ENCODE data around the gene MYO7B.

MYO7B gene

DNA sequence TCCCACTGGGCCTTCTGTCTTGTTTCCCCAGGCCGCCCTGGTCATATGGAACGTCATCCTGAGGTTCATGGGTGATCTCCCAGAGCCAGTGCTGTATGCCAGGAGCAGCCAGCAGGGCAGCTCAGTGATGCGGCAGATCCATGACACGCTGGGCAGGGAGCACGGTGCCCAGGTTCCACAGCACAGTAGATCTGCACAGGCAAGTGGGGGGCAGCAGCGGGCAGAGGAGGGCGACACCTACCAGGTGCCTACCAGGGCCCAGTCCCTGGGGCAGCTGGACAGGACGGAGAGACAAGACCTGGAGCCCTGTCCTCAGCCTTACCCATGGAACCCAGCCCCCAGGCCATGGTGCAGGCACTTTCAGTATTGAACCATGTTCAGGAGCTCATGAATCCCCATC is 74.3 kb downstream of the MYO7B start:
- no peak for DNase-seq (ENCODE audit: low read depth)

DNA sequence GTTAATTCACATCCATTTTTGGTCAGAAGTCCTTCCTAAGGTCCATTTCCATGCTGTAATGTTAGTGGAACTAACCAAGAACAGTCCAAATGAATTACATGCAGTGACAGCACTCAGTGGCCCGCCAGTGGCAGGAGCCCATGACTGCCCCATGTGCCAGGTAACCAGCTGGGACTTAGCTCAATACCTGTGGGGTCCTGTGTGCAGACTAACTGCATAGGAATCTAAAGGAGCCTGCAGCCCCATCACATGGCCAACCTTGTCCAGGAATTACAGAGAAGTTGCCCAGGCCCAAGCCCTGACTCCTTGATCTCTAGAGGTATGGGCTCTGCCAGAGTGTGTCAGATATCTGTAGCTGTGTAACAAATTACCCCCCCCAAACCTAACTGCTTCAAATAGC is 75.1 kb downstream of the MYO7B start:
- no peak for DNase-seq (ENCODE audit: low read depth)

DNA sequence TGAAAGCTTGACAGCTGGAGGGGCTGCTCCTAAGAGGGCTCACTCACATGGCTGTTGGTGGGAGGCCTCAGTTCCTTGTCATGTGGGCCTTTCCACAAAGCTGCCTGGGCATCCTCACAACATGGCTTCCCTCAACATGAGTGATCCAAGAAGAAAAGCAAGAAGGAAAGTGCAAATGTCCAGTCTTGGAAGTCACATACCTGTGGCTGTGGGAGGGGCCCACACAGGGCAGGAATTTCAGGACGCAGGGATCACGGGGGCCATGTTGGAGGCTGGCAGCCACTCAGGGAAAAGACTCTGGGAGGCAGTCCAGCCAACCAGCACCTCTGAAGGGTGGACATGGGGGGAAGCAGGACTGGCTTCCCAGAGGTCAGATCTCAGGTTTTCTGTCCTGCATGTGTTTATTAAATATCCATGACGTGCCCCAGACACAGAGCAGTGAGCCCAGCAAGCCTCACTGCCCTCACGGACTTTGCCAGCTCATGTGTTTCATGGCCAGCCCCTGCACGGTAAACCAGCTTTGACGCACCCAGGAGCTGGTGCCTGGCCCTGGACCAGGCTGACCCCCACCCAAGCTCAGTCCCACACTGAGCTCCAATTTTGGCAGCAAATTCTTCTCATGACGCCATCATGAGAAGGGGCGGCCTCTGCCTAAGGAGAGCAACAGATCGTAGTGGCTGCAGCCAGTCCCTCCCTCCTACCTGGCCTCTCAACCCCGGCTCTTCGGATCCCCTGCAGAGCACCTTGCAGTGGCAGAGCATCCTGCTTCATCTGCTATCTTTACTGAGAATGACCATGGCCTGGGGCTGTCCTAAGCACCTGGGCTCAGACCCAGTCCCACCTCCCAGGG is 75.8 kb downstream of the MYO7B start:
- DNase-seq (ENCODE audit: low read depth), result no peak

DNA sequence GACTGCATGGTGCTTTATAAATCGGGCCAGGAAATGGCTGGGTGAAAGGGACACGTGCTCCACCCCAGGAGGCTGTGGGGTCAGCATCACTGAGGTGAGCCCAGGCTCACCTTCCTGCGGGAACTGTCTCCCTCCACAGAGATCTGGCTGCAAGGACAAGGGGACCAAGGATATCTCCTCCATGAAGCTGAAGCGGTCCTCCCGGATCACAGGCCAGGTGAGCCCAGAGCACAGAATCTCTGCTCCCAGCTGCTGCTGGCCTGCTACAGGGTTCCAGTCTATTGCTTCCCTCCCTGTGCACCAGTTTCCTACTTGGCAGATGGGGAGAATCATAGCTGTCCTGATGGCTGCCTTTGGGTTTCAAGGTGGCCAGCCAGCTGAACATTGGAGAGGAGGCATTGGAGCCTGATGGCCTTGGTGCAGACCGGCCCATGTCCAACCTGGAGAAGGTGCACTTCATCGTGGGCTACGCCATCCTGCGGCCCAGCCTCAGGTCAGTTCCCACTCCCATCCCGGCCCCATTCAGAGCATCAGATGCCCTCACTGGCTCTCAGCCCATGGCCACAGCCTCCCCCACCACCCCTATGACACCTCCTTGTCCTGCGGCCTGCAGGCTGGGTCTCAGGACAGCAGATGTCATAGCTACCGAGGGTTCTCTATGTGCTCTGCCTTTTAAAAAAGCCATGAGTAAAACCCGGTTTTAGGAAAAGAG is 76.8 kb downstream of the MYO7B start:
- no peak for DNase-seq (ENCODE audit: low read depth)

DNA sequence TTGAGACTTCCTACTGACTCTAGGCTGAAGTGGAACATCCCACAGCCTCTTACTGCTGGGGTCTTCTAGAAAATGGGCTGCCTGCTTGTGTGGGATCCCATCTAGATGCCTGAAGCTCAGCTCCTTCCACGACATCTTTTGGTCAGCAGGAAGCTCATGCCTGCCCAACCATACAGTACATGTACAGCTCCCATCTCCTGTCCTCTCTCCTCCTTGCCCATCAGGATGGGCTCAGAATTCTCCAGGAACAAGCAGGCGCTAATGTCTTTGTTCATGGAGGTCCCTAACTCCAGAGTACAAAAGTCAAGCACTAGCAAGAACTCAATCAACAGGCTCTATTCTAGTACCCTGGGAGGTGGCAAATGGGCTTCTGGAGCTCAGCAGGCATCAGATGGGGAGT is 78.8 kb downstream of the MYO7B start:
- no peak for DNase-seq (ENCODE audit: low read depth)

DNA sequence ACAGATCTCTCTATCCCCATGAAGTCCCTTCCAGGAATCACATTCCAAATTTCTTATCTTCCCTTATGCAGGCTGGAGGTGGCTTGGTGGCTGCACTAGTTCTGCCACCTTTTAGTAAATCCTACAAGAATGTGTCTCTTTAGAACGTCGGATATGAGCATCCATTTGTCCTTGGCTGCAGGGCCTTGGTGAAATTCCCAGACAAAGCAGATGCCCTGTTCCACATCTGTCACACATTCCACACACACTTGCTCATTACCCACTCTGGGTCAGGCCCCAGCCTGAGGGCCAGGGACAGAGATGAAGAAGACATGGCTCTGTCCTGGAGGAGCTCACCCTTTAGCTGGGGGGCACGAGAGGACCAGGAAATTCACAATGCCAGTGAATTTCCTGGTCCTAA is 79.2 kb downstream of the MYO7B start:
- DNase-seq (ENCODE audit: low read depth), result no peak

DNA sequence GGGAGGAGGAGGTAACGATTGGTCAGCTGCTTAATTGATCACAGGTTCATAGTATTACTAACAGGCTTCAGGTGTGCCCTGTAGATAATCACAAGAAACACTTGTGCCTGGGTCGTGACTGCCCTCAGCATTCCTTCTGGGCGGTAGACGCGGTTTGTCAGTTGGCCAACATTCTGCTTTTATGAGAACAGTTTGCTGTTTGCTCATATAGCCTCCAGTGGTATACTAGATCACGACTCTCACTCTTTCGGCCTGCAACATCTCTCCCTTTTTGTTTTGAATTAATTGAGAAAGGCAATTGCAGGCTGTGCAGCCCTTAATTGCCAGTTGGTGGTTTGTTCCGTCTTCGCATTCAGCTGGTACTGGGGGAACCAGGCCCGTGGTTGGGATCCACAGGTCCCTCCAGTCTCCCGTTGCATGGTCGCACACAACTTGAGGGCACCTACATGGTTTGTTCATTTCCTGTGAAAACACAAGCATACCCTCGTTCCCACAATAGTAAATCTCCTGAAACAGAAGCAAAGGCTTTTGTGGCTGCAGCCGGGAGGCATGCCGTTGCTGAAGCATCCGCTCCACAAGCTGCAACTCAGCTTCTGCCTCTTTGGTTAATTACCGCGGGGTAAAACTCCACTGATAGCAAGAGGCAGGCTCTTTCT is 80.2 kb downstream of the MYO7B start:
- DNase-seq (ENCODE audit: low read depth), result no peak

DNA sequence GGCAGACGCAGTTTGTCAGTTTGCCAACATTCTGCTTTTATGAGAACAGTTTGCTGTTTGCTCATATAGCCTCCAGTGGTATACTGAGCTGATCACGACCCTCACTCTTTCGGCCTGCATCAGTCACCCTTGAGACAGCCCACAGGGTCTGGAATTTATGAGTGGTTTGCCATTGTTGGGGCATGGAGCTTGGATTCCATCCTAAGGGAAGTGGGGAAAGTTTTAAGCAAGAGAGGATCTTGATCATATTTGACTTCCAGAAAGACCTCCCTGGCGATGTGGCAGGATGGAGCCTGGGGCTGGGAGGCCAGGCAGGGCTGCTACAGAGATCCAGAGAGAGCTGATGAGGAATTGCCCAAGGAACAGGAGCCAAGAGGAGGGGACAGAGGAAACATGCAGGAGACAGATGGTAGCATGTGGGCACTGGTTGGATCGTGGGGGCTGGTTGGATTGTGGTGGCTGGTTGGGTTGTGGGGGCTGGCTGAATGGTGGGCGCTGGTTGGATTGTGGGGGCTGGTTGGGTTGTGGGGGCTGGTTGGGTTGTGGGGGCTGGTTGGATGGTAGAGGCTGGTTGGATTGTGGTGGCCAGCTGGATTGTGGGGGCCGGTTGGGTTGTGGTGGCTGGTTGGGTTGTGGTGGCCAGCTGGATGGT is 83.2 kb downstream of the MYO7B start:
- DNase-seq (ENCODE audit: low read depth), result no peak

DNA sequence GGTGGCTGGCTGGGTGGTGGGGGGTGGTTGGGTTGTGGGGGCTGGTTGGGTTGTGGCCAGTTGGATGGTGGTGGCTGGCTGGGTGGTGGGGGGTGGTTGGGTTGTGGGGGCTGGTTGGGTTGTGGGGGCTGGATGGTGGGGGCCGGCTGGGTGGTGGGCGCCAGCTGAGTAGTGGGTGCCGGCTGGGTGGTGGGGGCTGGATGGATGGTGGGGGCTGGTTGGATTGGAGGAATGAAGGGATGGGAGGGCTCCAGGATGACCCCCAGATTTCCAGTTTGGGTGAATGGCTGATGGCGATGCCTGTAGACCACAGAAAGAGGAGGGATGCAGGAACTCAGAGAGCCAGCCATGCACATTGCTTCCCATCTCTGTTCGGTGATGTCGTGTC is 83.7 kb downstream of the MYO7B start:
- DNase-seq (ENCODE audit: low read depth), result no peak

DNA sequence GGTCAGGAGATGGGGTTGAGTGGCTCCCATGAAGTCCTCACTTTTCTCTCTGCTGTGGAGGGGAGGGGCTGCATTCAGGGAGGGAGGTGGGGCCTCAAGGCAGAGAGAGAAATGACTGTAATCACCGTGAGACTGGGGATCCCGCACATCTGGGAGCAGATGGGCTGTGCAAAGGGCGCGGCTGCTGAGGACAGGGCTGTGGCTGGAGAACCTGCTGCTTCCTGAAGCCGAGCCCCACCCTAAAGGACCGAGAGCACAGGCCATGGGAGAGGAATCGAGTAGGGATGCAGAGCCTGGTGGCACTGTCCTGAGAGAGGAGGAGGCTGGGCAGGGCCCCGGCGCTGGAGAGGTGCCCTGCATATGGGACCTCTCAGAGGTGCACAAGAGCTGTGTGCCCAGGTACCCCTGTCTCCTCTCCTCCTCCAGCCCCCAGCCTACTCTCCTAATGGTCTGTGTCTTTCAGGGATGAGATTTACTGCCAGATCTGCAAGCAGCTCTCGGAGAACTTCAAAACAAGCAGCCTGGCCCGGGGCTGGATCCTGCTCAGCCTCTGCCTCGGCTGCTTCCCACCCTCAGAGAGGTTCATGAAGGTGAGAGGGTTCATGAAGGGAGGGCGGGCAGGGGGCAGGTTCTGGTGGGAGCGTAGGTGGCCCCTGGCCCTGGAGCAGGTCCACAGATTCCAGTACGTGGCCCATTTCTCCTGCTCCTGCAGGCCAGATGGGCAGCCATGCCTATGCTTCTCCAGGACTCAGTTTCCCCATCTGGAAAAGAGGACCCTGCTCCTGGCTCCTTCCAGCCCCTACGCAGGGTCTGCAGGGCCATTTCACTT is 84.6 kb downstream of the MYO7B start:
- no peak for DNase-seq (ENCODE audit: low read depth)

DNA sequence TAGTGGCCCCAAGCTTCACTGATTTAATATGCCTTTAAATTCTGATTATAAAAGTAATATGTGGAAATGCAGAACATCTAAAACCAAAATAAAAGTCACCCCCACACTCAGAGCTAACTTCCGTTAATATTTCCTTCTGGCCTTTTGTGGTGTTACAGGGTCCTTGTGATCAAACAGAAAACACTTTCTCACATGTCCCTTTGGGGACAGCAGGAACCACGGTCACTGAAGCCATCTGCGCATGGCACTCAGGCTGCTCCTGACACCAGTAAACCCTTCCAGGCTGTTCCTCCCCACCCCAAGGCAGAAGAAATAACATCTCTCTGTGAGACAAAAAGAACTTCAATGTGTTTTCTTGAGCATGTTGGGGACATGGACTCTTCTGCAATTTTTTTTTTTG is 85.4 kb downstream of the MYO7B start:
- no peak for DNase-seq (ENCODE audit: low read depth)

DNA sequence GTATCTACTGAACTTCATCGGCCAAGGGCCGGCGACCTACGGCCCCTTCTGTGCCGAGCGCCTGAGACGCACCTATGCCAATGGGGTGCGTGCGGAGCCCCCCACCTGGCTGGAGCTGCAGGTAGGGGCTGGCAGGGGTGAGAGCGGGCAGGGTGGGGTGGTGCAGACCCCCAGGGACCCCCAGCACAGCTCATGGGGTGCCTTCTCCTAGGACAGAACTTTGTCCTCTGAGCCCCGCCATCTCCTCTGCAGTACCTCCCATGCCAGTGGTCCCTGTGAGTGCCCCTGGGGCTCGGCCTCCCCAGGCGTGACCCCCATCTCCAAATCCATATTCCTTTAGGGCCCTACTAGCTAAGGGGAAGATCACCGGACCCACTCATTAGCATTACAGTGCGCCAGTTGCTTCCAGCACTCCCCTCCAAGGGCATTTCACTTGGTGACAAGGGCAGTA is 86.5 kb downstream of the MYO7B start:
- DNase-seq (ENCODE audit: low read depth), result no peak

DNA sequence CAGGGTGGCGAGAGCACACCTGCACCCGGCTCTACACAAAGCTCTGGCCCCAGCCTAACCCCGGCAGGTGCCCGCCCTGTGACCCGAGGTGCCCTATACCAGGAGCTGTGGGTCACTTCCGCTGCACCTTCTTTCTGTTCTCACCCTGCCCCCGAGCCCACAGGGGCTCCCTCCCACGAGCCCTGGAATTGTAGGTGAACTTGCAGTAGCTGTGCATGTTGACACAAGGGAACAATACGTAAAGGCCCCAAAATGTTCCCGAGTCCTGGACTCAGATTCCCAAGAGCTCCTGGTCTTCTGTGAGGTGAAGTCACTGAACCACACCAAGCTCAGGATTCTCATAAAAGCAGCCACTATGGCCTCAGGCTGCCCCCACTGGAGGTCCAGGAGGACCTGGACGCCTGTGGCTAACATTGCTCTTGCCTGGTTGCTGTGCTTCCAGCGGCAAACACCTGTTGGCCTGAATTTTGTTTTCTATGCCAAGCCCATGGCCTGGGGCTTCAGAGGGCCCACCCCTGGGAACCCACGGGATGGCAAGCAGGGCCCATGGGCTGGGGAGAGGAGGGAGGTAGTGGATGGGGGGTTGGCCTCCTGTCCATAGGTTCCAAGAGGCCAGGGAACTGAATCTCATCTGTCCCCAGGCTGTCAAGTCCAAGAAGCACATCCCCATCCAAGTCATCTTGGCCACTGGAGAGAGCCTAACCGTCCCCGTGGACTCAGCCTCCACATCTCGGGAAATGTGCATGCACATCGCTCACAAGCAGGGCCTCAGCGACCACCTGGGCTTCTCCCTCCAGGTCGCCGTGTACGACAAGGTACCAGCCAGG is 87.3 kb downstream of the MYO7B start:
- no peak for DNase-seq (ENCODE audit: low read depth)

DNA sequence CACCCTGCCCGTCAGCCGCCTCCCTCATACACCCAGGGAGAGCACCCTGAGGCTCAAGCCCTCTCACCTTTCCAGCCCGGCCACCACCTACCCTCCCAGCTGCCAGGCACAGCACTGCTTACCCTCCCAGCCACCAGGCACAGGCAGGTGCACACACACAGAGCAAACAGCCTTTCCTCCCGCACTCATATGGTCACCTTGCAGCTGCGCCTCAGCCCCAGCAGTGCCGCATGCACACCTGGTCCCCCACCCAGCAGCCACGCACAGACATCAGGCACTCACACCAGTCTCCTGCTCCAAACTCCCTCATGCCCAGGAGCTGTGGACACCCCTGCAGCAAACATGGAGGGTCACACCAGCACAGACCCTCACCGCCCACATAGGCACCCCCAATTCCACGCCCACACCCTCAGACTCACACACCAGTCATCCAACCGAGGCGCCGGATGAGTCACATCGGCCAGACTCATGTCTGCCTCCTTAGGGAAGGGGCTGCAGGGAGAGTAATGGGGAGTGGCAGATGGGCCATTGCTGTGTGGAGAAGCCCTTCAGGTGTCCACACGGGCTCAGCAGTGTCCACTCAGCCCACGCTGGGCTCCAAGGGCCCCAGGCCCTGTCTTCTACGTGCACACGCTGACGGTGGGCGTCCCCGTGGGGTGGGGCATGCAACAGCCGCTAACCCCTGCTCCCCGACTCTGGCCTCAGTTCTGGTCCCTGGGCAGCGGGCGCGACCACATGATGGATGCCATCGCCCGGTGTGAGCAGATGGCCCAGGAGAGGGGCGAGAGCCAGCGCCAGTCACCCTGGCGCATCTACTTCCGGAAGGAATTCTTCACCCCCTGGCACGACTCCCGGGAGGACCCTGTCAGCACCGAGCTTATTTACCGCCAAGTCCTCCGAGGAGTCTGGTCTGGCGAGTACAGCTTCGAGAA is 88.2 kb downstream of the MYO7B start:
- no peak for DNase-seq (ENCODE audit: low read depth)

DNA sequence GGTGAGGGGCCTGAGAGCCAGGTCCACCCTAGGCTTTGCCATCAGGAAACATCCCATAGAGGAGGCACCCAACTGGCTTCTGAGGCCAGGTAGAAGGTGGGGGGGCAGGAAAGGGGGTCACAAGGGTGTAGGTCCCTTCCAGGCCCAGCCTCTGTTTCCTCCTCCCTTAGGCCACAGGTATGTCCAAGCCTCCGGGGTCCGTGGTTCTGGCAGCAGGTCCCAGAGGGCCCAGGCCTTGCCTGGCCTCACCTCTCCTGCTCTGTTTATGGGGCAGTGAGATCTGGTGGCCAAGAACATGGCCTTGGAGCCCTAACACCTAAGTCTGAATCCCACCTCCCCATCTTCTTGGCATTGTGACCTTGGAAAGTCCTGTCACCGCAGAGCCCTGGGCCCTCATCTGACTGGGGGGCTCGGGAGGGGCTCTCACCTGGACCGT is 88.9 kb downstream of the MYO7B start:
- DNase-seq (ENCODE audit: low read depth), result no peak

DNA sequence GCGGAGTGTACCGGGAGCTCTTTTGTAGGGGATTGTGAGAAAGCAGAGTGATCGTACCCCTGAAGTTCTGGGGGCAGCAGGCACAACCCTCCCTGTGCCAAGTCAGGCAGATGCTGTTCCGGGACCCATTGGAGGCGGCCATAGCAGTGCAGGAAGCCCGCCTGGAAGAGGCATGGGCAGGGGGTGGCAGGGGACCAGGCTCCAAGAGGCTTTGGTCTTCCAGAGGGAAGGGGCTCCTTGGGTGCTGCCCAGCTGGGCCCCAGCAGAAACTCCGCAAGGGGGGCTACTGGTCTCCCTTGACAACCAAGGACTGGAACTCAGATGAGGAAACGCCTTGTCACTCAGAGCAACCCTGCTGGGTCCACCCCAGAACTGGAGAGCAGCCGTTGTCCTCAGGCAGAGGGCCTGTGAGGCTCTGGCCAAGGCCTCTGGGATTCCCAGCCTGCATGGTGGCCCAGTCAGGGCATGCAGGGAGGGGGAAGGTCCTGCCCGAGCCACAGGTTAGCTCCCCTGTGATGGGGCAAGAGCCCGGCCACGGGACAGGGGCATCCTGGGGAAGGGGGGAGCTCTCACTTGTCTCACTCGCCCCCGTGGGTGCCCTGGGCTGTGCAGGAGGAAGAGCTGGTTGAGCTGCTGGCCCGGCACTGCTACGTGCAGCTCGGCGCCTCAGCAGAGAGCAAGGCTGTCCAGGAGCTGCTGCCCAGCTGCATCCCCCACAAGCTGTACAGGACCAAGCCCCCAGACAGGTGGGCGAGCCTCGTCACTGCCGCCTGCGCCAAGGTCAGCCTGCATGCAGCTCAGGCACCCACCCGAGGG is 89.5 kb downstream of the MYO7B start:
- DNase-seq (ENCODE audit: low read depth), result no peak

DNA sequence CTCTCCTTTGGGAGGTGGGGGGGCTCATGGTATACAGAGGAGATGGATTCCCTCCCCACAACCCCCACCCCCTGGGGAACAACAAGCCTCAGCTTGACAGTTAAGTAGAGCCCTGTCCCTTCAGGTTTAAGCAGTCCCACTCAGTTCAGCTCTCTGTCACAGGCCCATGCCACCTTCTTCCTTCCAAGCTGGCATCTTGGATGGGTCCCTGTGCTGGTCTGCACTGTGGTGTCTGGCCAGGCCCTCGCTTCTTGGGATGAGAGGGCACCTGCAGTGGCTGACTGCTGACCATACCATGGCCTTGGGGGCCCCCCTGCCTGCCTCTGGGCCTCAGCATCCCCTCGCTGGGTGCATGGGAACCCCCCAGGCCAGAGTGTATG is 90.1 kb downstream of the MYO7B start:
- DNase-seq (ENCODE audit: low read depth), result no peak

DNA sequence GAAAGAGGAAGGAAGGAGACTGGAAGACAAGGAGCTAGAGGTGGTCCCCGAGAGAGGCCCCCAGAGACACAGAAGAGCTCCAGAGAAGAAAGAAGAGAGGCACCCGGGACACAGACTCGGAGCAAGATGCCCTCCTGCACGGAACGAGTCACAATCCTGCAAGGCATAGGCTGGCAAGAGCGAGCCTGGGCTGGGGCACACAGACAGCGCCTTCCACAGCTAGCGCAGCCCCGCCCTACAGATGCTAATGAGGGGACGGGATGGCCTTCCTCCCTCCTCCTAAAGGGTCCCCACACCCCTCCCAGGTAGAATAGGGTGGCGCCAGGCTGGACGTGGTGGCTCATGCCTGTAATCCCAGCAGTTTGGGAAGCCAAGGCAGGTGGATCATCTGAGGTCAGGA is 90.7 kb downstream of the MYO7B start:
- no peak for DNase-seq (ENCODE audit: low read depth)
